Measurements from ENCODE around the gene TTC17.
"Not testable (repeated sequence)": the region's sequence is repeated elsewhere in the genome, so short reads cannot be mapped to it uniquely, and the experiment has no call there.

The TTC17 gene

GRCh38 chr11:43477491-43477890 lies 118.8 kb downstream of the TTC17 start:
- not testable (repeated sequence) for DNase-seq

GRCh38 chr11:43486141-43486540 lies 127.4 kb downstream of the TTC17 start:
- no peak for DNase-seq

- DNase-seq: no peak
These were observed 131.2 kb downstream of the TTC17 start for GRCh38 chr11:43489869-43490465.

GRCh38 chr11:43492701-43493100 lies 134.0 kb downstream of the TTC17 start:
- no peak for DNase-seq

- no peak for DNase-seq
These were observed 134.7 kb downstream of the TTC17 start for GRCh38 chr11:43493431-43493830.

- no peak for DNase-seq
These were observed 138.4 kb downstream of the TTC17 start for GRCh38 chr11:43497144-43497543.

GRCh38 chr11:43498561-43498960 lies 139.8 kb downstream of the TTC17 start:
- DNase-seq: no peak

- DNase-seq: no peak
These were observed 144.7 kb downstream of the TTC17 start for GRCh38 chr11:43503417-43503816.

GRCh38 chr11:43504316-43504950 lies 145.7 kb downstream of the TTC17 start:
- no peak for DNase-seq

GRCh38 chr11:43505171-43505570 lies 146.5 kb downstream of the TTC17 start:
- DNase-seq: no peak

GRCh38 chr11:43507171-43507570 lies 148.5 kb downstream of the TTC17 start:
- DNase-seq: no peak

GRCh38 chr11:43508511-43508918 lies 149.8 kb downstream of the TTC17 start:
- DNase-seq: no peak

GRCh38 chr11:43511959-43512358 lies 153.2 kb downstream of the TTC17 start:
- DNase-seq: no peak

- DNase-seq: no peak
These were observed 156.4 kb downstream of the TTC17 start for GRCh38 chr11:43515090-43515489.

- no peak for DNase-seq
These were observed 157.7 kb downstream of the TTC17 start for GRCh38 chr11:43516316-43516850.

GRCh38 chr11:43517518-43517917 lies 158.8 kb downstream of the TTC17 start:
- no peak for DNase-seq

GRCh38 chr11:43518408-43519160 lies 159.9 kb downstream of the TTC17 start:
- no peak for DNase-seq

GRCh38 chr11:43521471-43521870 lies 162.8 kb downstream of the TTC17 start:
- DNase-seq: no peak

GRCh38 chr11:43523632-43524031 lies 164.9 kb downstream of the TTC17 start:
- no peak for DNase-seq

- no peak for DNase-seq
These were observed 173.3 kb downstream of the TTC17 start for GRCh38 chr11:43532041-43532440.

- DNase-seq: no peak
These were observed 179.3 kb downstream of the TTC17 start for GRCh38 chr11:43537833-43538615.

GRCh38 chr11:43541993-43542392 lies 183.3 kb downstream of the TTC17 start:
- no peak for DNase-seq

Data from activated CD8-positive, alpha-beta memory T cell treated with anti-CD3 and anti-CD28 coated beads, Interleukin-2, amount 50 U/mL, for 4 hours (primary cell).